Activated naive CD4-positive, alpha-beta T cell treated with anti-CD3 and anti-CD28 coated beads, Interleukin-2, amount 50 U/mL, for 24 hours (primary cell): ENCODE data around the gene POR.
"Not testable (repeated sequence)": the region's sequence is repeated elsewhere in the genome, so short reads cannot be mapped to it uniquely, and the experiment has no call there.

Experiments used
- H3K27ac Mint-ChIP-seq: one replicate; pipeline ENCODE4 v1.8.0; 2021; ENCODE audit warnings: mild to moderate bottlenecking, mixed read lengths
- H3K27me3 Mint-ChIP-seq: one replicate; pipeline ENCODE4 v1.8.0; 2021; ENCODE audit warnings: mixed read lengths
- H3K36me3 Mint-ChIP-seq: one replicate; pipeline ENCODE4 v1.8.0; 2021; ENCODE audit warnings: mixed read lengths
- H3K4me1 Mint-ChIP-seq: one replicate; pipeline ENCODE4 v1.8.0; 2021; ENCODE audit warnings: mixed read lengths
- H3K4me3 Mint-ChIP-seq: one replicate; pipeline ENCODE4 v1.8.0; 2021; ENCODE audit warnings: mild to moderate bottlenecking, mixed read lengths
- H3K9me3 Mint-ChIP-seq: one replicate; pipeline ENCODE4 v1.8.0; 2021; ENCODE audit warnings: mixed read lengths

The POR gene

DNA sequence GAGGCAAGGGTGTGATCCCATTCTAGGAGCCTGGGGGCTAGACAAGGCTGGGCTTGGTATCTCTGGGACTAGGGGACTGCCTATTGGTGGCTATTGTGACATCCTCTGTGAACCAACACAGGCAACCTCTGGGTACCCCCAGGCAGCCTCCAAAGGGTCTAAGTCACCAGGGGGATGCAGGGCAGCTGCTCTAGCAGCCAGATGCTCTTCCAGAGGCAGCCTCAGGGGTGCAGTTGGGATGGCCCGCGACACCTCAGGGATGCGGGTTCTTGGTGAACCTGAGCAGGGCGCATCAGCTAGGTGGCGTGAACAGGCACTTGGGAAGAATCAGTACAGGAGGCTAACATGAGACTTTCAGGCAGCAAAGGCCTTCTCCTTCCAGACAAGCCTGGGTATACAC, 81.0 kb downstream of the POR start:
- Mint-ChIP-seq H3K4me3 (no peak overlapping the region), H3K36me3 (no peaks in the 10 kb centered on the region), H3K9me3 (no peaks in the 10 kb centered on the region), H3K27me3 (no peaks in the 10 kb centered on the region), H3K4me1 (peaks cover 24% of the 10 kb centered on the region), H3K27ac (no peak overlapping the region)

DNA sequence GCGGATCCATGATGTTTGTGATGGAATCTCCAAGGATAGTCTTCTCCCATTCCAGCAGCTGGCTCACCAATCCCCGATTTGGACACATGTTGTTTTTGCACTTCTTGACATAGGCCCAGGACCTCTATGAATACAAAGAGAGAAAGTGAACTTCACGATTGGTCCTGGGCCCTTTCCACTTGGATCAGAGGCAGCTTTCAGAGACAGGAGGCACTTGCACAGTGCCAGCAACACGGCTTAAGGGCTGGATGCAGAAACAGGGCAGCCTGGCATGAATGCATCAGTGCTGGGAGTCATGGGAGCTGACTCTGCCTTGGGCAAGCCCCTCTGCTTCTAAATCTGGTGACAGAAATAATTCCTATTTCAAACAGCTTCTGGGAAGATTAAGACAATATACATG, 81.5 kb downstream of the POR start:
- H3K4me3 Mint-ChIP-seq: no peak overlapping the region
- no peaks in the 10 kb centered on the region for H3K36me3 Mint-ChIP-seq
- no peak overlapping the region for H3K27ac Mint-ChIP-seq
- H3K9me3 Mint-ChIP-seq: no peaks in the 10 kb centered on the region
- no peaks in the 10 kb centered on the region for H3K27me3 Mint-ChIP-seq
- H3K4me1 Mint-ChIP-seq: peaks cover 23% of the 10 kb centered on the region

DNA sequence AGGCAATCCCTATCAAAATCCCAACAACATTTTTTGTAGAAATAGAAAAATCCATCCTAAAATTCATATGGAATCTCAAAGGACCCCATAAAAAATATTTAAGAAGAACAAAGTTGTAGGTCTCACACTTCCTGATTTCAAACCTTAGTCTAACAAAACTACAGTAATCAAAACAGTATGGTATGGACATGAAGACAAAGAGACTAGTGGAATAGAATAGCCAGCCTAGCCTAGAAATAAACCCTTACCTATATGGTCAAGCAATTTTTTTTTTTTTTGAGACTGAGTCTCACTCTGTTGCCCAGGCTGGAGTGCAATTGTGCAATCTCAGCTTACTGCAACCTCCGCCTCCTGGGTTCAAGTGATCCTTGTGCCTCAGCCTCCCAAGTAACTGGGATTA, 83.1 kb downstream of the POR start:
- H3K36me3 Mint-ChIP-seq: peaks cover 2% of the 10 kb centered on the region
- peaks cover 20% of the 10 kb centered on the region for H3K4me1 Mint-ChIP-seq
- H3K9me3 Mint-ChIP-seq: no peaks in the 10 kb centered on the region
- no peaks in the 10 kb centered on the region for H3K27me3 Mint-ChIP-seq
- H3K4me3 Mint-ChIP-seq: no peak overlapping the region
- H3K27ac Mint-ChIP-seq: no peak overlapping the region

DNA sequence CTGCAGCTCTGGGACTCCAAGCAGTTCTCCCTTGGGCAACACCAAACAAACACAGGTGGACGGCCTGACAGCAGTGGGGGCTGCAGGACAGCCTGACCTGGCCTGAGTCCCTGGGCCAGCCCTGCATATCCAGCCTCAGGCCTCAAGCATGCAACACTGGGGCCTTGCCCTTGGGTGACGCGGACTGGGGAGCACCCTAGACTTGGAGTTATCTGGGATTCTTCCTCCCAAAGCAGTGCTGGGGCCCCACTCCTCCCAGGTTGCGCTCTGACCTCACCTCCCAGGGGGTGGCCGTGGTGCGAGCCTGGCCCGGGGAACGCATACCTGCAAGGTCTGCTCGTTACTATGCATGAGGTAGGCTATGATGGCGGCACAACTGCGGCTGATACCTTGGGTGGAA, 85.6 kb downstream of the POR start:
- H3K9me3 Mint-ChIP-seq: no peaks in the 10 kb centered on the region
- H3K27me3 Mint-ChIP-seq: no peaks in the 10 kb centered on the region
- peaks cover 11% of the 10 kb centered on the region for H3K36me3 Mint-ChIP-seq
- peaks cover 13% of the 10 kb centered on the region for H3K4me1 Mint-ChIP-seq
- no peak overlapping the region for H3K4me3 Mint-ChIP-seq
- H3K27ac Mint-ChIP-seq: no peak overlapping the region

DNA sequence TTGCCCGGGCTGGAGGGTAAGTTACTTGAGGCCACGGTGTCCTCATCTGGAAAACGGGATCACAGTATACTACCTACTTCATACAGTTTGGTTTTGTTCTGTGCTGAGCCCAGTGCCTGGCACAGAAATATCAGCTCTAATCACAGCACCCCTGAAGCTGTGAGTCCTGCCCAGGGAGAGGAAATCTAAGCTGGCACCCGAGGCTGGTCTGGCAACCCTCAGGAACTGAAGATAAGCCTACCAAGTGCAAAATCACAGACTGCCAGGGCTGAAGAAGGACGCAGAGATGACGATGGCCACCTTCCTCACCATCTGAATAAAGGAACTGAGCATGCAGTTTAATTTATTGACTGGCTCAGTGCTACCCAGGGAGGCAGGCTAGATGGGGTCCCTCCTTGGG, 87.2 kb downstream of the POR start:
- H3K4me3 Mint-ChIP-seq: no peak overlapping the region
- no peaks in the 10 kb centered on the region for H3K9me3 Mint-ChIP-seq
- H3K27me3 Mint-ChIP-seq: no peaks in the 10 kb centered on the region
- peaks cover 12% of the 10 kb centered on the region for H3K36me3 Mint-ChIP-seq
- no peak overlapping the region for H3K27ac Mint-ChIP-seq
- peaks cover 6% of the 10 kb centered on the region for H3K4me1 Mint-ChIP-seq

DNA sequence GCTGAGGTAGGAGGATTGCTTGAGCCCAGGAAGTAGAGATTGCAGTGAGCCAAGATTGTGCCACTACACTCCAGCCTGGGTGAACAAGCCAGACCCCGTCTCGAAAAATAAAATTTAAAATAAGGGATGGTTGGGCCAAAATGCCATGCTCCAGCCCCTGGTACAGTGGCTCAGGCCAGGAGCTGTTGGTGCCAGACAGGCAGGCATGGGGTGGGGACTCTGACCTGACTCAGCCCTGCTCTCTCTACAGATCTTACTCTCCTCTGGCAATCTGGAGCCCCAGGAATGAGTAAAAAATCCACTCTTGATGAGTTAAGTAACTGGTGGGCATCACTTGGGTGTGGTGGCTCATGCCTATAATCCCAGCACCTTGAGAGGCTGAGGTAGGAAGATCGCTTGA, 87.9 kb downstream of the POR start:
- no peaks in the 10 kb centered on the region for H3K4me1 Mint-ChIP-seq
- peaks cover 12% of the 10 kb centered on the region for H3K36me3 Mint-ChIP-seq
- H3K27ac Mint-ChIP-seq: no peak overlapping the region
- no peak overlapping the region for H3K4me3 Mint-ChIP-seq
- H3K9me3 Mint-ChIP-seq: no peaks in the 10 kb centered on the region
- no peaks in the 10 kb centered on the region for H3K27me3 Mint-ChIP-seq

DNA sequence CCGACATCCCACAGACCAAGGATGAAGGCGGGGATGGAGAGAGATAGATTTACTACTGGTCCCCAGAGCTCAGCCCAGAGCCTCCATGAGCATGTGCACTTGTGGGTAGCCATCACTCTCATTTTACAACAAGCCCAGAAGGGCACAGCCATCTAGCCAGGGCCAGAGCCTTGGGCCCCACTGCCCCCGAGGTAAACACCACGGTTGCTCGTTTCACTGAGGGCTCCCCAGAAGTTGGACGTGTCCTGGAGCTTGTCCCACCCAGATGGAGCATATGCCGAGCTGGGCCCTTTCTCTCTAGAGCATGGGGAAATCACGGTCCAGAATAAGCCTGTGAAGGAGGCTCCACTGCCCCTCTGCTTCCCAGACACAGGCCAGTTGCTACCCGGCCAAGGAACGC, 88.4 kb downstream of the POR start:
- peaks cover 12% of the 10 kb centered on the region for H3K36me3 Mint-ChIP-seq

DNA sequence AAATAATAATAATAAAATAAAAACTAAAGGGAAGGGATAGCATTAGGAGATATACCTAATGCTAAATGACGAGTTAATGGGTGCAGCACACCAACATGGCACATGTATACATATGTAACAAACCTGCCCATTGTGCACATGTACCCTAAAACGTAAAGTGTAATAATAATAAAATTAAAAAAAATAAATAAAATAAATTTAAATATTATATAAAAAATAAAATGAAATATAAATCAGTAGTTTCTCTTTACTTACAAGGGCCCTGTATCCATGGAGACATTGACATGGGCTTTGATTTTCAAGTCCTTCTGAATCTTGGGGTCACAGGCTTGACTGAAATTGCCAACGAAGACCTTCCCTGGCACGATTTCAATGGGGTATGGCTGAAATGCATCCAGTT, 90.0 kb downstream of the POR start:
- not testable (repeated sequence) for H3K9me3 Mint-ChIP-seq, H3K4me3 Mint-ChIP-seq, H3K27me3 Mint-ChIP-seq, H3K27ac Mint-ChIP-seq
- H3K36me3 Mint-ChIP-seq: peaks cover 12% of the 10 kb centered on the region
- H3K4me1 Mint-ChIP-seq: peaks cover 20% of the 10 kb centered on the region

More for the DNA sequence above, 88.4 kb downstream of the POR start:
- Mint-ChIP-seq H3K4me3 (no peak overlapping the region), H3K9me3 (no peaks in the 10 kb centered on the region), H3K27ac (no peak overlapping the region), H3K27me3 (no peaks in the 10 kb centered on the region), H3K4me1 (peaks cover 3% of the 10 kb centered on the region)

DNA sequence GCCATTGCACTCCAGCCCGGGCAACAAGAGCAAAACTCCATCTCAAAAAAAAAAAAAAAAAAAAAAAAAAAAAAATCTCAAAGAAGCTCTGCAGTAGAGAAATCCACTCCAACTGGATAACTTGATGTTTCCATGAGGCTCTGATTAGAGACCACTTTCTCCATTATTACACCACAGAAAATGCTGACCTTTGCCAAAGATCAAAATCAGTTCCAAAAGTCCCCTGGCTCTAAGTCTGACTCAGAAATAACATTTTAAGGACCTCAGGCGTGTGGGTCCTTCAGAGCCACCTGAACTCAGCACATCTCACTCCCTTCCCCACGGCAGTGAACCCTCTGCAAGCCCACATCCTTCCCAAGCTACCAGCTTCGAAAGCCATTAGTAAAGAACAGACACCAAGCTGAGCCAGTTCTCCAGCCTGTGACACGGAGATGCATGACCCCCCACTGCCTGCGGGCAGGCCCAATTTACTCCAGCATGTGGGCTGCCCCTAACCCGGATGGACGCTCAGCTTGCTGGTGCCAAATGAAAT, 93.3 kb downstream of the POR start:
- Mint-ChIP-seq H3K9me3 (no peaks in the 10 kb centered on the region), H3K36me3 (peaks cover 11% of the 10 kb centered on the region), H3K27ac (no peak overlapping the region), H3K4me3 (peak overlapping the region; percentile 55), H3K27me3 (no peaks in the 10 kb centered on the region), H3K4me1 (peaks cover 30% of the 10 kb centered on the region)

DNA sequence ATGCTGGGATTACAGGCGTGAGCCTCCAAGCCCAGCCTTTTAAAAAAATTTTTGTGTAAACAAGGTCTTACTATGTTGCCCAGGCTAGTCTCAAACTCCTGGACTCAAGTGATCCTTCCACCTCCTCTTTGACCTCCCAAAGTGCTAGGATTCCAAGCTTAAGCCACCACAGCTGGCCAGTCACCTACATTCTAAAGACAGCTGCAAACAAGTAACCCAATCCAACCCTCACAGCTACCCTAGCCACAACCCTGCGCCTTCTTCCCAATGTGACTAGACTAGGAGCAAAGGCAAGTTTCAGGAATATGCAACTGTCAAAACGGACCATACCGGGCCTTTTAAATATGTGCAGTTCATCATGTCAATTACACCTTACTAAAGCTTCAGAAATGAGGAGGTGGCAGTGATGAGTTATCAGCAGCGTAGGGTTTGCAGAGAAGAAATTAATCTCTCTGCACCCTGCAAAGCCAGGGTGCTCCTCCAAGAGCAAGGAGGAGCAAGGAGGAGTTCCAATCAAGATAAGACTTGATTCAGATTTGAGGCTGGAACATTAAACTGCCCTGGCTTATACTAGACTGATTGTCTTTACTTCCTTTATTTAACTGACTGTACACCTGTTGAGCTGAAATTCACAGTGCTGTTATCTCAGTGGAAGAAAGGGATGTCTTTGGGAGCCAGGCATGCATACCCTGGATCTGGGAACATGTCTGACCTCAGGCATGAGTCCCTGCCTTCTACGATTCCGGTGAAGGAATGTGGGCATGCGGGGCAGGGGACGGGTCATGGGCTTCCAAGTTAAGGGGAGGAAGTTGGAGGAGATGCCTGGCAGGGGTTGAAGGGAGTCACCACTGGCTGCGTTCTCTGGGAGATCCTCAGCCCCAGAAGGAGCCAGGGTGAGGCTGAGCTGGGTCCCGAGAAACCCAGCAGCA, 95.0 kb downstream of the POR start:
- H3K36me3 Mint-ChIP-seq: peaks cover 12% of the 10 kb centered on the region
- no peaks in the 10 kb centered on the region for H3K9me3 Mint-ChIP-seq
- peaks cover 30% of the 10 kb centered on the region for H3K4me1 Mint-ChIP-seq
- peak overlapping the region; percentile 55 for H3K4me3 Mint-ChIP-seq
- no peaks in the 10 kb centered on the region for H3K27me3 Mint-ChIP-seq
- H3K27ac Mint-ChIP-seq: no peak overlapping the region

DNA sequence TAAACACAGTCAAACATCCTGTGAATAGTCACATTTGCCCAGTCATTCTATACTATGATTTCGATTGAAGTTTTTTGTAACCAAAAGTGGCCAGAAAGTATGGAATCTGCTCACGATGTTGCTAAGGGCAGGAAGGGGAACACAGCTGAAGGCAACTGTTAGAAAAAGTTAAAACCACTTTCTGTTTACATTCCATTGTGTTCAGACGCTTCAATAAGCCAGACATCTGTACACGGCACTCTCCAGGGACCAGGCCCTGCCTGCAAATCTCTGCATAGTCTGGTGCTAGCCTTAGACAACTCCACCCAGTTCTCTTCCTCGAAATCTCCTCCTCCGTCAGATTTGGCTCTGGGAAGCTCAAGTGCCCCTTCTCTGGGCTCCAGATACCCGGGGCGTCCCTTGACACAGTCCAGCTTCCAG, 96.5 kb downstream of the POR start:
- Mint-ChIP-seq H3K27me3 (no peaks in the 10 kb centered on the region), H3K4me1 (peaks cover 30% of the 10 kb centered on the region), H3K4me3 (no peak overlapping the region), H3K9me3 (no peaks in the 10 kb centered on the region), H3K36me3 (peaks cover 7% of the 10 kb centered on the region), H3K27ac (no peak overlapping the region)

DNA sequence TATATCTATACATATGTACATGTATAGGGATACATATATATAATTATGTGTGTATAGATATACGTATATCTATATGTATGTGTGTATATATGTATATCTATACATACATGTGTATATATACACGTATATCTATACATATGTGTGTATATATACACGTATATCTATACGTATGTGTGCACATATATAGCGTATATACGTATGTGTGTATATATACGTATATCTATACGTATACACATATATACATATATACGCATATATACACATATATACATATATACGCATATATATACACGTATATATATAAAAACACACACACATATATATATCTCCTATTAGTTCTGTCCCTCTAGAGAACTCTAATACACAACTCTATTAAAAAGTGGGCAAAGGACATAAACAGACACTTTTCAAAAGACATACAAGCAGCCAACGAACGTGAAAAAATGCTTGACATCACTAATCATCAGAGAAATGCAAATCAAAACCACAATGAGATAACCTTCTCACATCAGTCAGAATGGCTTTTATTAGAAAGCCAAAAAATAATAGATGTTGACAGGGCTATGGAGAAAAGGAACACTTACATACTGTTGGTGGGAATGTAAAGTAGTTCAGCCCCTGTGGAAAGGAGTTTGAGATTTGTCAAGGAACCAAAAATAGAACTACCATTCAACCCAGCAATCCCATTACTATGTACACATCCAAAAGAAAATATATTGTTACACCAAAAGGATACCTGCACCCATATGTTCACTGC, 101.4 kb downstream of the POR start:
- no peak overlapping the region for H3K27ac Mint-ChIP-seq
- H3K36me3 Mint-ChIP-seq: peaks cover 6% of the 10 kb centered on the region
- no peak overlapping the region for H3K4me3 Mint-ChIP-seq
- H3K27me3 Mint-ChIP-seq: no peaks in the 10 kb centered on the region
- peaks cover 5% of the 10 kb centered on the region for H3K4me1 Mint-ChIP-seq
- H3K9me3 Mint-ChIP-seq: no peaks in the 10 kb centered on the region

DNA sequence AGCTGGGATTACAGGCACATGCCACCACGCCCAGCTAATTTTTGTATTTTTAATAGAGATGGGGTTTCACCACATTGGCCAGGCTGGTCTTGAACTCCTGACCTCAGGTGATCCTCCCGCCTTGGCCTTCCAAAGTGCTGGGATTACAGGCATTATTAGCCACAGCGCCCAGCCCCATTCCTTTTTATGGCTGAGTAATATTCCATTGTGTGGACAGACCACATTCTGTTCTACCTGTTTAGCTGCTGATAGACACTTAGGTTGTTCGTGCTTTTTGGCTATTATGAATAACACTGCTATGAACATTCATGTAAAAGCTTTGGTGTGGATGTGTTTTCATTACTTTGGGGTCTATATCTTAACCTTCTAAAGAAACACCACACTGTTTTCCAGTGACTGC, 103.6 kb downstream of the POR start:
- not testable (repeated sequence) for H3K9me3 Mint-ChIP-seq, H3K27me3 Mint-ChIP-seq, H3K27ac Mint-ChIP-seq, H3K4me1 Mint-ChIP-seq, H3K36me3 Mint-ChIP-seq, H3K4me3 Mint-ChIP-seq

DNA sequence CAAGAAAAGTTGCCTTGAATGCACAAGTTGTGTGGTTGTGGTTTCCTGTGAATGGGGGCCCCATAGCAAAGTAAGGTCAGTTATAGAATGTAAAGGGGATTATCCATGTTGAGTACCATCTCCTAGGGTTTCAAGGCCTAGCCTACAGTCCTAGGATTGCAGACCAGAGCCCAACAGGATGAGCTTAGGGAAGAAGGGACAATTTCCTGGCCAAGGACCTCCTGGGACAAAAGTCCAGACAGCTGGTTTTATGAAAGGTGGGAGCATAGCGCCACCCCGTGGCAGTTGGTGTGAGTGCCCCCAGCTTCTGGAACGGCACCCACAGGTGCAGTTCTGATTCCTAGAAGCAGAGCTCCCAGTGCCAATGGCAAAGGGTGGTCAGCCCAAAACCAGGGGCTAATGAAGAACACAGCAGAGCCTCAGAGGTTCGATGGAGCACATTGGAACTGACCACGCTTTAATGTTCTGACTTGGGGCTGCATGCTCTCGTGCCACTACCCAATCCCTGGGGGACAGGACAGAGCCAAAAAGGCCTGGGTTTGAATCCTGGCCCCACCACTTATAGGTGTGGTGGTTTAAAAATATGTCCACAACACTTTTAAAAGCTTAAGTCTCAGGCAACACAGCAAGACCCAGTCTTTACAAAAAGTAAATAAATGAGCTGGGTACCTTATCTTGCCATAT, 105.2 kb downstream of the POR start:
- no peaks in the 10 kb centered on the region for H3K27me3 Mint-ChIP-seq
- H3K27ac Mint-ChIP-seq: no peak overlapping the region
- H3K4me3 Mint-ChIP-seq: no peak overlapping the region
- peaks cover 8% of the 10 kb centered on the region for H3K36me3 Mint-ChIP-seq
- peaks cover 5% of the 10 kb centered on the region for H3K4me1 Mint-ChIP-seq
- no peaks in the 10 kb centered on the region for H3K9me3 Mint-ChIP-seq

DNA sequence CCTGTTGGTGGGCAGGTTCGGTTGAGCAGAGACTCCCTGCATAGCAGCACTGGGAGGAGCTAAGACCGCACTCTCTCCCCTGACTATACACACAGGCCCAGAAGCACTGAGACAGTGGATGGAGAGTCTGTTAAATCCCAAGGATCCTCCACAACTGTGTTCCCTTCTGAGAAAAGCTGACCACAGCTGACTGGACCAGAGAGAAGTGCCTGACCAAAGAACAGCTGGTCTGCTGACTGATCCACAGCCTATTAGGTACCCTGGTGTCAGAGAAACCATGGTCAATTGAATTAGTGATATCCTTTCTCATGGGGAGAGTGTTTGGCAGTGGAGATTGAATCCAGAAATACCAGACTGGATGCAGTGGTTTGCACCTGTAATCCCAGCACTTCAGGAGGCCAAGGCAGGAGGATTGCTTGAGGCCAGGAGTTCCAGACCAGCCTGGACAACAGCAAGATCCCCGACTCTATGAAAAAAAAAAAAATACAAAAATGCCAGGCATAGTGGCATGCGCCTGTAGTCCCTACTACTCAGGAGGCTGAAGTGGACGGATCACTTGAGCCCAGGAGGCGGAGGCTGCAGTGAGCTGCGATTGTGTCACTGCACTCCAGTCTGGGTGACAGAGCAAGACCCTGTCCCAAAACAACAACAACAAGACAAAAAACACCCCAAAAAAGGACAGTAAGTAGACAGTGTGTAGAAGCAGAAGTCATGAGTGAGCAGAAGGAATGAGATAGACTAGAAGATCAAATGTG, 107.2 kb downstream of the POR start:
- no peak overlapping the region for H3K27ac Mint-ChIP-seq
- no peaks in the 10 kb centered on the region for H3K9me3 Mint-ChIP-seq
- H3K4me1 Mint-ChIP-seq: peaks cover 5% of the 10 kb centered on the region
- H3K4me3 Mint-ChIP-seq: no peak overlapping the region
- H3K27me3 Mint-ChIP-seq: no peaks in the 10 kb centered on the region
- peaks cover 8% of the 10 kb centered on the region for H3K36me3 Mint-ChIP-seq
